Right lobe of liver (tissue), 4 donors: ENCODE results near the gene SVIL.

ENCODE experiments used
- POLR2A ChIP-seq: fragments of 450-650 bp; IDR thresholded peaks from one replicate; pipeline ENCODE4 v1.6.1; 2017; ENCODE audit warnings: antibody characterized with exemption, mild to moderate bottlenecking
- TF ChIP-seq, protein P1 (sequence below), 4 donors: fragments of 200-600 bp in 3 of 4; fragments of 450-650 bp in 1 of 4; IDR thresholded peaks; one replicate each; pipeline versions ENCODE4 v1.5.1 to v1.8.0; 2016 to 2022; ENCODE audit warnings: antibody characterized with exemption in 4 of 4, mild to moderate bottlenecking in 2 of 4
- donor health status: DM: no; HTN: no; CAD: no.
- donor health status: DM: no; HTN: no; CAD: no.
- donor health status: DM: no; HTN: yes; CAD: no.

DNA sequence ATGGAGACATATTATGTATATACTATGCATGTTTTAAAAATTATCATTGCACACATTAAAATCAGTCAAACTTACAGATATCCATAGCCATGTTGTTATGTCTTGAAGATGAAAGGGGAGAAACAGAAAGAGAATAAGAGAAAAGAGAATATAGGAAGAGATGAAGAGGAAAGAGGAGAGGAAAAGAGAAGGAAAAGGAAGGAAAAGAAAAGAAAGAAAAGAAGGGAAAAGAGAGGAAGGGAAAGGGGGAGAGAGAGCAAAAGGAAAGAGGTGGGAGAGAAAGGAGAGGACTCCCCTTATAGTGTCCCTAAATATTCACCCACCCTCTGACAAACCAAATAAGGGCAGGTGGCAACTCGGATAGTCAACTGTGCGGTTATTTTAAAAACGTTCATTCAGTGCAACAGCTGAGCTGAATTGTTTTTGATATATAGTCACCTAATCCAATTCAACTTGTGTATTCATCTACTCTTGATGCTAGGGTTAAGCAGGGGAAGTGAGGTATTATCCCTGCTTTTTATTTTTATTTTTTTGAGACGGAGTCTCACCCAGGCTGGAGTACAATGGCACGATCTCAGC lies 14.6 kb downstream of the SVIL start:
- TF ChIP-seq, protein P1, sequence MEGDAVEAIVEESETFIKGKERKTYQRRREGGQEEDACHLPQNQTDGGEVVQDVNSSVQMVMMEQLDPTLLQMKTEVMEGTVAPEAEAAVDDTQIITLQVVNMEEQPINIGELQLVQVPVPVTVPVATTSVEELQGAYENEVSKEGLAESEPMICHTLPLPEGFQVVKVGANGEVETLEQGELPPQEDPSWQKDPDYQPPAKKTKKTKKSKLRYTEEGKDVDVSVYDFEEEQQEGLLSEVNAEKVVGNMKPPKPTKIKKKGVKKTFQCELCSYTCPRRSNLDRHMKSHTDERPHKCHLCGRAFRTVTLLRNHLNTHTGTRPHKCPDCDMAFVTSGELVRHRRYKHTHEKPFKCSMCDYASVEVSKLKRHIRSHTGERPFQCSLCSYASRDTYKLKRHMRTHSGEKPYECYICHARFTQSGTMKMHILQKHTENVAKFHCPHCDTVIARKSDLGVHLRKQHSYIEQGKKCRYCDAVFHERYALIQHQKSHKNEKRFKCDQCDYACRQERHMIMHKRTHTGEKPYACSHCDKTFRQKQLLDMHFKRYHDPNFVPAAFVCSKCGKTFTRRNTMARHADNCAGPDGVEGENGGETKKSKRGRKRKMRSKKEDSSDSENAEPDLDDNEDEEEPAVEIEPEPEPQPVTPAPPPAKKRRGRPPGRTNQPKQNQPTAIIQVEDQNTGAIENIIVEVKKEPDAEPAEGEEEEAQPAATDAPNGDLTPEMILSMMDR (IDR thresholded peaks at IDR 0.05), result no peak
- no peak for TF ChIP-seq POLR2A
